ENCODE measurements around the gene PLAAT5.

DNA sequence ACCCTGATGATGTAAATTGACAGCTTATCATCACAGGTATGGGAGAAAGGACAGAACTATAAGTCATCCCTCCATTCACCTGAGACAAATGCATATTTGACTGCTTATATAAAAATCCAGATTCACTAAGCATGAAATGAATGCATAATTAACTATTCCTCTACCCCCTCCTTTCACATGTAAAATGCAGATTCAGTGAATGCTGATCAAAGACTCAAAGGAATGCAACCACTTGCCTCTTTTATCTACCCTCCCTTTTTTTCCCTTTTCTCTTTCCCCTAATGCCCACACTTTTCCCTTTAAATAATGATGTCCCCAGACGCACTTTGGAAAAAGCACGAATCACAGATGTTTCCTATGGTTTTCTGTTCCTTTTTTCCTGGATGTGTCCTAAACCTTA, 41.1 kb upstream of the PLAAT5 start:
- TF ChIP-seq, protein P1, sequence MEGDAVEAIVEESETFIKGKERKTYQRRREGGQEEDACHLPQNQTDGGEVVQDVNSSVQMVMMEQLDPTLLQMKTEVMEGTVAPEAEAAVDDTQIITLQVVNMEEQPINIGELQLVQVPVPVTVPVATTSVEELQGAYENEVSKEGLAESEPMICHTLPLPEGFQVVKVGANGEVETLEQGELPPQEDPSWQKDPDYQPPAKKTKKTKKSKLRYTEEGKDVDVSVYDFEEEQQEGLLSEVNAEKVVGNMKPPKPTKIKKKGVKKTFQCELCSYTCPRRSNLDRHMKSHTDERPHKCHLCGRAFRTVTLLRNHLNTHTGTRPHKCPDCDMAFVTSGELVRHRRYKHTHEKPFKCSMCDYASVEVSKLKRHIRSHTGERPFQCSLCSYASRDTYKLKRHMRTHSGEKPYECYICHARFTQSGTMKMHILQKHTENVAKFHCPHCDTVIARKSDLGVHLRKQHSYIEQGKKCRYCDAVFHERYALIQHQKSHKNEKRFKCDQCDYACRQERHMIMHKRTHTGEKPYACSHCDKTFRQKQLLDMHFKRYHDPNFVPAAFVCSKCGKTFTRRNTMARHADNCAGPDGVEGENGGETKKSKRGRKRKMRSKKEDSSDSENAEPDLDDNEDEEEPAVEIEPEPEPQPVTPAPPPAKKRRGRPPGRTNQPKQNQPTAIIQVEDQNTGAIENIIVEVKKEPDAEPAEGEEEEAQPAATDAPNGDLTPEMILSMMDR (IDR thresholded peaks at IDR 0.05): no peak
- no peak for TF ChIP-seq POLR2A (IDR thresholded peaks at IDR 0.05)

All from right lobe of liver (tissue), 4 donors.